ENCODE data around the gene HERC4. TPM values are rescaled to one million over a fixed set of nuclear protein-coding genes. Genes with fewer than 3 reads are reported as not detected.
A peak's percentile ranks its signal among the peaks of the same experiment; 100 is the strongest.

Gene HERC4
- total and polyA plus RNA-seq, 9 of the 15 experiments (the other 6 are each of a cell fraction or from before 2014, with no cell fraction given), result 12.5 to 33.5 (median 22.8) TPM

- intact Hi-C loops (cut with micrococcal nuclease) (no loop called here), in situ Hi-C loops (cut with MboI) (no loop called here)
- TF ChIP-seq JUND (IDR thresholded peaks at IDR 0.05; ENCODE audit: borderline replicate concordance, low read depth, low read length) (no peak), JUND (tag; IDR thresholded peaks at IDR 0.05; ENCODE audit: borderline replicate concordance, low read depth, low read length) (no peak), ZNF507 (tag; conservative IDR thresholded peaks at IDR 0.05) (no peak), HNRNPLL (IDR thresholded peaks at IDR 0.05; ENCODE audit: low read depth, low read length, poor library complexity, severe bottlenecking) (no peak), HMG20A (CRISPR knock-in tag; conservative IDR thresholded peaks at IDR 0.05) (no peak), CBX8 (IDR thresholded peaks at IDR 0.05; ENCODE audit: borderline replicate concordance, extremely low read depth, low read depth, low read length, poor library complexity, severe bottlenecking) (peak; percentile 60)
- ATAC-seq, result no peak
- BruUV-seq (replicated peaks), result no TSS peak
- Histone ChIP-seq H3K36me3 (ENCODE audit: control insufficient read depth, insufficient read depth, low read length) (no peaks in the 10 kb centered on the region), H3K79me2 (ENCODE audit: control insufficient read depth, insufficient read depth, low read length) (no peaks in the 10 kb centered on the region), H3K9me3 (replicated peaks; ENCODE audit: control insufficient read depth, insufficient read depth, low read depth, low read length) (no peaks in the 10 kb centered on the region), H3K4me3 (no peak overlapping the region), H3K27ac (ENCODE audit: extremely low read depth, low read depth, low read length) (no peak overlapping the region), H3K4me1 (replicated peaks in 1 of 2; ENCODE audit: control insufficient read depth in 2 of 2, insufficient read depth in 2 of 2, low read length in 2 of 2) (no peaks in the 10 kb centered on the region), H4K20me1 (replicated peaks; ENCODE audit: control insufficient read depth, insufficient read depth, low read length) (no peaks in the 10 kb centered on the region), H3K4me2 (ENCODE audit: insufficient read depth, low read length) (no peak overlapping the region), H3K9me1 (ENCODE audit: control insufficient read depth, insufficient read depth, low read length) (no peaks in the 10 kb centered on the region), H2AFZ (ENCODE audit: low read depth, low read length) (no peak overlapping the region), H3K27me3 (ENCODE audit: control insufficient read depth in 2 of 2, insufficient read depth in 2 of 2, low read length in 2 of 2) (peaks cover 13 to 24% of the 10 kb centered on the region in 2 experiments; a peak in 4 of 5 replicates), H3K9ac (ENCODE audit: insufficient read depth in 1 of 2, low read depth in 2 of 2, low read length in 2 of 2) (no peak overlapping the region)
- no peak for FAIRE-seq
- WGBS (ENCODE audit: insufficient coverage, low coverage, missing lambda C conversion rate), result 0% methylated on average over 3 of the region's 3 CpGs
- POLR2A ChIA-PET, result no interaction called here
- no peak for DNase-seq (ENCODE audit: extremely low read depth in 1 of 4, low spot score in 3 of 4)
- CTCF ChIA-PET (ENCODE audit: low intra/inter-chr PET ratio), result interaction anchor here (0.6 kb wide), 1 partner anchor 329 kb away, joined by 3 read pairs; no protein-coding TSS in a partner anchor
Measured at GRCh38 chr10:68106656-68107055, 31.6 kb upstream of the HERC4 start.

DNA sequence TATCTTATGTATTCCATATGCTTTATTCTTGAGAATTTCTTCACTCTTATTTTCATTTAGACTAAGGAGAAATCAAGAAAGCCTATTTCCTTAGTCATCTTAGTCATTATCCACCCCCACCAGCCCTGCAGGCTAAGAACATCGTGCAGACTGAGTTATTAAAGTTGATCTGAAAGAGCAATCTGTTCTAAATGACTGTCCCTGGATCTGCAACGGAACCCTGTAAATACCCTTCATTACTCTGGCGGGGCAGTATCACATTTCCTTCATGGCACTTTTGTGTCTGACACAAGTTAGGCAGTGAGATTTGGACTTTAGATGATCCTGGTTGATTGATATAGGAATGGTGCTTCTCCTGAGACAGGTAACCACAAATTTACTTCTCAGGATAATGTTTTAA lies 30.7 kb upstream of the HERC4 start:
- no peak for FAIRE-seq
- intact Hi-C loops (cut with micrococcal nuclease) (no loop called here), in situ Hi-C loops (cut with MboI) (no loop called here)
- Histone ChIP-seq H2AFZ (ENCODE audit: low read depth, low read length) (no peak overlapping the region), H3K4me2 (ENCODE audit: insufficient read depth, low read length) (no peak overlapping the region), H3K4me3 (no peak overlapping the region), H4K20me1 (replicated peaks; ENCODE audit: control insufficient read depth, insufficient read depth, low read length) (no peaks in the 10 kb centered on the region), H3K9ac (ENCODE audit: insufficient read depth in 1 of 2, low read depth in 2 of 2, low read length in 2 of 2) (no peak overlapping the region), H3K27me3 (ENCODE audit: control insufficient read depth in 2 of 2, insufficient read depth in 2 of 2, low read length in 2 of 2) (peaks cover 13 to 24% of the 10 kb centered on the region in 2 experiments; a peak in 4 of 5 replicates), H3K36me3 (ENCODE audit: control insufficient read depth, insufficient read depth, low read length) (no peaks in the 10 kb centered on the region), H3K4me1 (replicated peaks in 1 of 2; ENCODE audit: control insufficient read depth in 2 of 2, insufficient read depth in 2 of 2, low read length in 2 of 2) (no peaks in the 10 kb centered on the region), H3K79me2 (ENCODE audit: control insufficient read depth, insufficient read depth, low read length) (no peaks in the 10 kb centered on the region), H3K27ac (ENCODE audit: extremely low read depth, low read depth, low read length) (no peak overlapping the region), H3K9me1 (ENCODE audit: control insufficient read depth, insufficient read depth, low read length) (no peaks in the 10 kb centered on the region), H3K9me3 (replicated peaks; ENCODE audit: control insufficient read depth, insufficient read depth, low read depth, low read length) (no peaks in the 10 kb centered on the region)
- CTCF ChIA-PET (ENCODE audit: low intra/inter-chr PET ratio), result no interaction called here
- POLR2A ChIA-PET, result no interaction called here
- TF ChIP-seq BMI1 (IDR thresholded peaks at IDR 0.05; ENCODE audit: low read length) (peak; percentile 19; the same call in 1 of the 2 replicates), FOXJ2 (tag; IDR thresholded peaks at IDR 0.05) (no peak), NFE2 (IDR thresholded peaks at IDR 0.05; ENCODE audit: low read depth) (peak; percentile 33; the same call in 1 of the 2 replicates)
- ATAC-seq, result peak; percentile 35
- 1% methylated on average over 3 of the region's 3 CpGs for WGBS (ENCODE audit: insufficient coverage, low coverage, missing lambda C conversion rate)
- no peak for DNase-seq (ENCODE audit: extremely low read depth in 1 of 4, low spot score in 3 of 4)
- no TSS peak for BruUV-seq (replicated peaks)
